Body of pancreas (tissue), 4 donors: ENCODE data around the gene CD6. TPM values are rescaled to one million over a fixed set of nuclear protein-coding genes. Genes with fewer than 3 reads are reported as not detected.

ENCODE experiments used
- ATAC-seq: fragments of 150-250 bp; one replicate; pipeline ENCODE4 v1.9.1; 2016
- DNase-seq, 4 donors: peaks; one replicate each; pipeline ENCODE4 v3.0.0-alpha.2; 2019
- H3K27ac ChIP-seq, 4 donors: fragments of 200-600 bp; sonication (generic); 1 replicate in 3 of 4; 2 replicates in 1 of 4; pipeline versions ENCODE4 v1.5.1 to v1.6.1; 2016 to 2019; ENCODE audit warnings: mild to moderate bottlenecking in 1 of 4, mixed read lengths in 1 of 4, moderate library complexity in 1 of 4
- H3K27me3 ChIP-seq, 2 donors: fragments of 200-600 bp; sonication (generic); one replicate each; pipeline ENCODE4 v1.6.0; 2016; ENCODE audit warnings: mild to moderate bottlenecking in 1 of 2
- H3K36me3 ChIP-seq, 2 donors: fragments of 200-600 bp; sonication (generic); replicated peaks in 1 of 2; 2 replicates each; pipeline ENCODE4 v1.5.1; 2016; ENCODE audit warnings: low read depth in 2 of 2; ENCODE audit not compliant: insufficient read depth in 1 of 2
- H3K4me1 ChIP-seq: fragments of 200-600 bp; sonication (generic); one replicate; pipeline ENCODE4 v1.6.0; 2016
- H3K4me3 ChIP-seq, 2 donors: fragments of 200-600 bp; sonication (generic); 1 replicate in 1 of 2; 2 replicates in 1 of 2; pipeline ENCODE4 v1.5.1; 2016 to 2019
- H3K9me3 ChIP-seq, 3 donors: fragments of 200-600 bp; sonication (generic); 1 replicate in 2 of 3; 2 replicates in 1 of 3; pipeline ENCODE4 v1.5.1; 2016
- POLR2A ChIP-seq, 3 donors: fragments of 450-650 bp; IDR thresholded peaks; one replicate each; pipeline ENCODE4 v1.6.1; 2016; ENCODE audit warnings: antibody characterized with exemption in 3 of 3, mild to moderate bottlenecking in 2 of 3
- WGBS, 2 donors: methylation state at CpG; one replicate each; pipeline ENCODE4 v1.1.5; 2017; 5-methylcytosine and 5-hydroxymethylcytosine counted together
- intact Hi-C: fragments of 100-400 bp; cut with DNase I; formaldehyde crosslinking; loops from one replicate; pipeline ENCODE4 v1.15.1; 2023
- total RNA-seq, 2 donors: library from RNA; depleted of rRNA; stranded (reverse); fragments of >200 nt; gene quantifications; one replicate each; pipeline ENCODE4 v1.1.0, GENCODE V29; 2016
- TF ChIP-seq, protein P1 (sequence below), 7 experiments: fragments of 450-650 bp in 4 of 7; fragments of 200-600 bp in 3 of 7; sonication (generic) in 3 of 7; IDR thresholded peaks; one replicate each; pipeline ENCODE4 v1.5.1; 2016 to 2019; ENCODE audit warnings: antibody characterized with exemption in 7 of 7

CD6 gene
- total RNA-seq, 2 donors from 2014 or later = 1.0 to 3.3 TPM

DNA sequence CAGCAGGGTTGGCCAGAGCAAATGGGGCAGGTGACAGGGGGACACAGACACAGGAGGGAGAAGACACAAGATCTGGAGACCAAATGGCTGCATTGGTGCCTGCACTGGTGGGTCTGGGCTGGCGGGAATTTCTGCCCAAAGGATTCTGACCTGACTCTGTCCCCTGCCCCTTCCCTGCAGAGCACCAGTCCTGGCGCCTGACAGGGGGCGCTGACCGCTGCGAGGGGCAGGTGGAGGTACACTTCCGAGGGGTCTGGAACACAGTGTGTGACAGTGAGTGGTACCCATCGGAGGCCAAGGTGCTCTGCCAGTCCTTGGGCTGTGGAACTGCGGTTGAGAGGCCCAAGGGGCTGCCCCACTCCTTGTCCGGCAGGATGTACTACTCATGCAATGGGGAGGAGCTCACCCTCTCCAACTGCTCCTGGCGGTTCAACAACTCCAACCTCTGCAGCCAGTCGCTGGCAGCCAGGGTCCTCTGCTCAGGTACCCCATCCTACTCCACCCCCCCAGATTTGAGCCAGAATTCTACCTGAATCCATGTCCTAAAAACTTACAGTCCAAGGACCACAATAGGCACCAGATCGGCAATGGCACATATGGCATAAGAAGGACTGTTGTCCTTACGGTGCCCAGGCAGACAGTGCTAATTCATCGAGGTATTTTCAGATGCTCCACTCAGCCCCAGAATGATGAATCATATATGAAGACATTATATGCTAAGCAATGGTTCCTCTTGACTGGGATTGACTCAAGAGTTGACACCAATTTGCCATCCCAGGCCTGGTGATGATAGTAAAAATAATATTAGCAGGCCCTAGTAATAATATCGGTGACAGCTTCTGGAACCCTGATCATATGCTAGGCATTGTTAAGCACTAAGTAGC is 38.2 kb downstream of the CD6 start:
- intact Hi-C loops = no loop called here
- 89 to 90% methylated on average over 9 to 15 of the region's 15 CpGs for WGBS, 2 donors
- TF ChIP-seq, protein P1, sequence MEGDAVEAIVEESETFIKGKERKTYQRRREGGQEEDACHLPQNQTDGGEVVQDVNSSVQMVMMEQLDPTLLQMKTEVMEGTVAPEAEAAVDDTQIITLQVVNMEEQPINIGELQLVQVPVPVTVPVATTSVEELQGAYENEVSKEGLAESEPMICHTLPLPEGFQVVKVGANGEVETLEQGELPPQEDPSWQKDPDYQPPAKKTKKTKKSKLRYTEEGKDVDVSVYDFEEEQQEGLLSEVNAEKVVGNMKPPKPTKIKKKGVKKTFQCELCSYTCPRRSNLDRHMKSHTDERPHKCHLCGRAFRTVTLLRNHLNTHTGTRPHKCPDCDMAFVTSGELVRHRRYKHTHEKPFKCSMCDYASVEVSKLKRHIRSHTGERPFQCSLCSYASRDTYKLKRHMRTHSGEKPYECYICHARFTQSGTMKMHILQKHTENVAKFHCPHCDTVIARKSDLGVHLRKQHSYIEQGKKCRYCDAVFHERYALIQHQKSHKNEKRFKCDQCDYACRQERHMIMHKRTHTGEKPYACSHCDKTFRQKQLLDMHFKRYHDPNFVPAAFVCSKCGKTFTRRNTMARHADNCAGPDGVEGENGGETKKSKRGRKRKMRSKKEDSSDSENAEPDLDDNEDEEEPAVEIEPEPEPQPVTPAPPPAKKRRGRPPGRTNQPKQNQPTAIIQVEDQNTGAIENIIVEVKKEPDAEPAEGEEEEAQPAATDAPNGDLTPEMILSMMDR (IDR thresholded peaks at IDR 0.05) = no peak
- TF ChIP-seq POLR2A (IDR thresholded peaks at IDR 0.05) = no peak

DNA sequence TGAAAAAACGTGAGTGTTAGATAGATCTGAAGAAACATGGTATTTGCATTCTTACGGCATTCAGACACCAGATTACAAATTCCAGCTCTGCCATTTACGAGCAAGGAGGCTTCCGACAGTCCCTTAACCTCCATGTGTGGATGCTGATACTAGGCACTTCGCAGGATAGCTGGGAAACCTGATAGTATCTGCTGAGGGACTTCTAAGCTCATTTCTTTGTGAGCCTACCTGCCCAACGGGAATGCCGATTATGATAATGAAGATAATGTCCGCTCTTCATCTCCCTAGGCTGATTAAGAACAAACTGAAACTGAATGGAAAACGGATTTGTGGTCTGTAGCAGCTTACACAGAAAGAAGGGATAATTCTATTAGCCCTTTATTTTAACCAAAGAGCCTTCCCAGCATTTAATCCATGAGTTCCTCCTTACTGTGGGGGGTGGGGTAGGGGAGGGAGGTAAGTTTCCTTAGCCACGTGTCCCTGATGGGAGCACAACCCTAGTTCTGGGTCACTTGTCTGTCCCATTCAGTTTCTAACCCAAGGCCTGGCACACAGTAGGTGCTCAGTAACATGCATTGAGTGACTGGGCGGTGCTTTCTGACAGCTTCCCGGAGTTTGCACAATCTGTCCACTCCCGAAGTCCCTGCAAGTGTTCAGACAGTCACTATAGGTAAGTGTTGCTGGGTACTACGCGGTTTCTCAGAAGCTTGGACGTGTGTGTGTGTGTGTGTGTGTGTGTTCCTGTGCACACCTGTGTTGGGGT is 39.2 kb downstream of the CD6 start:
- no peak overlapping the region for H3K27ac ChIP-seq
- intact Hi-C loops = no loop called here
- no peak for TF ChIP-seq POLR2A (IDR thresholded peaks at IDR 0.05)
- TF ChIP-seq, protein P1 (IDR thresholded peaks at IDR 0.05) = no peak
- DNase-seq (no peak), ATAC-seq (no peak)
- H3K4me3 ChIP-seq = no peak overlapping the region
- H3K27me3 ChIP-seq = no peaks in the 10 kb centered on the region
- no peaks in the 10 kb centered on the region for H3K36me3 ChIP-seq
- no peaks in the 10 kb centered on the region for H3K9me3 ChIP-seq
- WGBS, 2 donors = 77 to 80% methylated on average over 16 of the region's 16 CpGs
- peaks cover 25% of the 10 kb centered on the region for H3K4me1 ChIP-seq

More for the DNA sequence above, 38.2 kb downstream of the CD6 start:
- no peak for ATAC-seq
- H3K27ac ChIP-seq = no peak overlapping the region
- H3K27me3 ChIP-seq = no peaks in the 10 kb centered on the region
- H3K4me1 ChIP-seq = peaks cover 25% of the 10 kb centered on the region
- no peaks in the 10 kb centered on the region for H3K9me3 ChIP-seq
- H3K36me3 ChIP-seq = no peaks in the 10 kb centered on the region
- DNase-seq = no peak
- H3K4me3 ChIP-seq = no peak overlapping the region

DNA sequence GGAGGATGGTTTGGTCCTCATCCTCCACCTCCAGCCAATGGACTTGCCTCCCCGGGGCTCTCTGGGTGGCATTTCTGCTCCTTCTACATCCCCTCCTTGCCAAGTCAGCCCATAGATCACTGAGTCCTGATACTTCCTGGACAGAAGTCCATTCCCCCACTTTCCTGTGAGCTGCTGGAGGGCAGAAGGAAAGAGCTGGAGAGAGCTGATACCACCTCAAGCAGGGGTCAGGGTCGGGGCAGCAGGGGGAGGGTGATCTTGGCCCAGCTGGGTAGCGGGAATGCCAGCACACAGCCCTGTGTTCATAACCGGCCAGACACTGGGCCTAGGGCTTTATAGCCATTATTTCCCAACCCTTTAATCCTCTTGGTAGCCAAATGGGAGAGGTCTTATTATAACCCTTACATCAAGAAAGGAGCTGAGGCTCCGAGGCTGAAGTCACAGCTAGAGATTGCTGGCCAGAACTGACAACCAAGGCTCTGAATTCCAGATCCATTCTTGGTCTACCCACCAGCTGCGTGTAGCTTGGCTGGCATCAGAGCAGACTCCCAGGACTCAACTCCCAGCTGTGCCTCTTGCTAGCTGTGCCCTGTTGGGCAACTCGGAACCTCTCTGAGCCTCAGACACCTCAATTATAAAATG is 39.9 kb downstream of the CD6 start:
- TF ChIP-seq, protein P1 (IDR thresholded peaks at IDR 0.05) = no peak
- TF ChIP-seq POLR2A (IDR thresholded peaks at IDR 0.05) = no peak
- intact Hi-C loops = no loop called here
- Histone ChIP-seq H3K36me3 (no peaks in the 10 kb centered on the region), H3K4me3 (no peak overlapping the region), H3K9me3 (no peaks in the 10 kb centered on the region), H3K27ac (no peak overlapping the region), H3K4me1 (peaks cover 25% of the 10 kb centered on the region), H3K27me3 (no peaks in the 10 kb centered on the region)
- ATAC-seq (no peak), DNase-seq (peak in 1 of 4 donors; percentile 33)
- 53 to 65% methylated on average over 6 to 7 of the region's 7 CpGs for WGBS, 2 donors

DNA sequence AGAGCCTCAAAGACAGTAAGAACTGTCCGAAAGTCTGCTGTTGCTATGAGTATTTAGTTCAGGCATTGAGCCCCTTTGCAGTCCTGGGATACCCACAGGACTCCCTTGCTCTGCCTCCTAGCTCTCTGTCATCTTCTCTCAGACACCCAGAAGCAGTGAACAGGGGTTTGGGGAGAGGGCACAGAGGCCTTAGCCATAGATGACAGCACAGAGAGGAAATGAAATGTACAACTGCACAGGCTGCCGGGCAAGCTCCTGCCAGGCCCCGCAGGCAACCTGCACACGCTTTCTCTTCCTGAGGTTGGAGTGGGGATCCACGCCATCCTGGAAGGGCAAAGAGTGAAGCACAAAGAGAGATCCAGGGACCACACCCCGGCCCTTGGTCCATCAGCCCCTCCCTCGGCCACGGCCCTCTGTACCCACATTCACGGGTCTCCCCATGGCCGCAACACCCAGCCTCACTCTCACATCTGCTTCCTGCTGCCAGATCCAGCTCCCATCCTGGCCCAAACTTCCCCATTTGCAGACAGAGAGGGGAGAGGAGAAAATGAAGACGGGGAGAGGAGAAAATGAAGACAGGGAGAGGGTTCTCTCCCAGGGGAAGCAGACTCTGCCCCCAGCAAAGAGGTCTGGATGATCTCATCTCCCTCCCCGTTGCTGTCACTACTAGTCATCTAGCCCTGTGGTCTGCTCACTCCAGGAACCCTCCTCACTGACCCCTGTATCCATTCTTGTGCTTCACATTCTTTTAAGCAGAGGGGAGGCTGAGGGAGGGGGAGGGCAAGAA is 40.7 kb downstream of the CD6 start:
- no peak for ATAC-seq
- Histone ChIP-seq H3K4me1 (peaks cover 23% of the 10 kb centered on the region), H3K9me3 (no peaks in the 10 kb centered on the region), H3K36me3 (no peaks in the 10 kb centered on the region), H3K4me3 (no peak overlapping the region), H3K27ac (no peak overlapping the region), H3K27me3 (no peaks in the 10 kb centered on the region)
- no peak for DNase-seq
- whole genome bisulfite sequencing, 2 donors = 54 to 73% methylated on average over 9 to 12 of the region's 12 CpGs
- TF ChIP-seq POLR2A (IDR thresholded peaks at IDR 0.05) = no peak
- TF ChIP-seq, protein P1 (IDR thresholded peaks at IDR 0.05) = no peak
- intact Hi-C loops = no loop called here
